Muscle layer of colon (tissue), 2 donors: ENCODE results near the gene DFFA.
A peak's percentile ranks its signal among the peaks of the same experiment; 100 is the strongest.

Experiments
- H3K27ac ChIP-seq: one replicate; pipeline ENCODE4 v1.7.0; 2013; ENCODE audit warnings: low read depth, mild to moderate bottlenecking, low read length, moderate library complexity
- H3K27me3 ChIP-seq, 2 donors: one replicate each; pipeline ENCODE4 v1.7.0; 2013; ENCODE audit warnings: low read length in 2 of 2, mild to moderate bottlenecking in 2 of 2; ENCODE audit not compliant: insufficient read depth in 2 of 2, control insufficient read depth in 1 of 2
- H3K36me3 ChIP-seq: one replicate; pipeline ENCODE4 v1.7.0; 2013; ENCODE audit warnings: mild to moderate bottlenecking, low read length; ENCODE audit not compliant: insufficient read depth
- H3K4me1 ChIP-seq: one replicate; pipeline ENCODE4 v1.7.0; 2013; ENCODE audit warnings: mild to moderate bottlenecking, low read length; ENCODE audit not compliant: insufficient read depth
- H3K4me3 ChIP-seq, 2 donors: one replicate each; pipeline ENCODE4 v1.7.0; 2013; ENCODE audit warnings: low read length in 2 of 2, low read depth in 1 of 2, mild to moderate bottlenecking in 1 of 2, moderate library complexity in 1 of 2
- H3K9ac ChIP-seq: one replicate; pipeline ENCODE4 v1.7.0; 2013; ENCODE audit warnings: low read length
- H3K9me3 ChIP-seq: one replicate; pipeline ENCODE4 v1.7.0; 2013; ENCODE audit warnings: mild to moderate bottlenecking, low read length
- donor health status: abdominal sarcoma.
- donor health status: Adenocarcinoma of cecum.

Gene DFFA

GRCh38 chr1:10472220-10473144 lies at the start of gene DFFA:
TSS of gene DFFA (minus strand) at chr1:10472529. CDS start at chr1:10472458, 71 bp downstream.
- Histone ChIP-seq H3K4me3 (peak within 1 kb of the TSS; percentile 66 to 92), H3K4me1 (peaks cover 21% of the 10 kb centered on the region), H3K9ac (peak within 1 kb of the TSS; percentile 75), H3K27me3 (no peaks in the 10 kb centered on the region), H3K9me3 (no peaks in the 10 kb centered on the region), H3K27ac (peak within 1 kb of the TSS; percentile 67), H3K36me3 (peaks cover 10% of the 10 kb centered on the region)

- H3K27ac ChIP-seq, result no peak overlapping the region
- H3K4me1 ChIP-seq, result peaks cover 21% of the 10 kb centered on the region
- no peaks in the 10 kb centered on the region for H3K36me3 ChIP-seq
- H3K27me3 ChIP-seq, result no peaks in the 10 kb centered on the region
- no peaks in the 10 kb centered on the region for H3K9me3 ChIP-seq
- no peak overlapping the region for H3K4me3 ChIP-seq
- H3K9ac ChIP-seq, result no peak overlapping the region
Measured at GRCh38 chr1:10521537-10522157, 49.3 kb upstream of the DFFA start.

DNA sequence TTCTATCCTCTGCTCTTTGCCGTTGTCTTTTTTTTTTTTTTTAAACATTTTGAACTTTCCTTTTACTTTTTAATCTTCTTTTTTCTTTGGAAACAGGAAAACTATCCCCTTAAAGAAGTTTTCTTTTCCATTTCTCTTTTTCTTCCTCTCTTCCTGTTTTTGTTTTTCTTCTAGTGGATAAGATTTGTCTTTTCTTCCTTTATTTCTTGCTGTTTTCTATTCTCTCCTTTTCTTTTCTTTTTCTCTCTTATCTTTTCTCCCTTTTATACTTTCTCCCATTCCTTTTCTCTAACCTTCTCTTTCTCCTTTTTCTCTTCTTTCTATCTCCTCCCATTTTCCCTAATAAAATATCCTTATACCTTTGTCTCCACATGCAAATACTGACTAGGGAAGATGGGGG lies 48.6 kb upstream of the DFFA start:
- Histone ChIP-seq H3K36me3 (no peaks in the 10 kb centered on the region), H3K9ac (no peak overlapping the region), H3K4me3 (no peak overlapping the region), H3K27me3 (no peaks in the 10 kb centered on the region), H3K27ac (no peak overlapping the region), H3K4me1 (peaks cover 21% of the 10 kb centered on the region), H3K9me3 (no peaks in the 10 kb centered on the region)

DNA sequence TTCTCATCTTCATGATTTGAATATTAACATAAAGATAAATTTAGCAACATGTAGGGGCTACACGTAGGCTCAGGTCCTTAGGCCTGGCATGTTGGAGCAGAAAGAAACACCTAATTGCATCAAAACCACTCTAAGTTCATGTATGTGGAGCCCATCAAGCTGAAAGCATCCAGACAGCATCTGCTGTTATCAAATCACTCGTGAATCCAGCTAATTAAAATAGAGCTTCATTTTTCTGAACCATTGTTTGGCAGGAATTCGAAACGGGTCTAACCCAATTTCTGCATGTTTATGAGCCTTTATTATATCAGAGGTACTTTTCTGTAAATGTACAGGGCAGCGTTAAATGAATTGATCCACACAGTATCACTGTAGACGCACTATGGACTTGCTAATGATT lies 48.2 kb upstream of the DFFA start:
- Histone ChIP-seq H3K9ac (no peak overlapping the region), H3K9me3 (no peaks in the 10 kb centered on the region), H3K4me3 (no peak overlapping the region), H3K36me3 (no peaks in the 10 kb centered on the region), H3K27ac (no peak overlapping the region), H3K4me1 (peaks cover 24% of the 10 kb centered on the region), H3K27me3 (no peaks in the 10 kb centered on the region)

GRCh38 chr1:10519016-10519417 lies 46.7 kb upstream of the DFFA start:
- peaks cover 33% of the 10 kb centered on the region for H3K4me1 ChIP-seq
- no peaks in the 10 kb centered on the region for H3K27me3 ChIP-seq
- no peaks in the 10 kb centered on the region for H3K9me3 ChIP-seq
- H3K9ac ChIP-seq, result no peak overlapping the region
- H3K4me3 ChIP-seq, result no peak overlapping the region
- H3K27ac ChIP-seq, result peak overlapping the region; percentile 37
- H3K36me3 ChIP-seq, result no peaks in the 10 kb centered on the region

- no peaks in the 10 kb centered on the region for H3K36me3 ChIP-seq
- no peak overlapping the region for H3K4me3 ChIP-seq
- no peaks in the 10 kb centered on the region for H3K9me3 ChIP-seq
- H3K27me3 ChIP-seq, result no peaks in the 10 kb centered on the region
- H3K4me1 ChIP-seq, result peaks cover 30% of the 10 kb centered on the region
- H3K9ac ChIP-seq, result no peak overlapping the region
- H3K27ac ChIP-seq, result no peak overlapping the region
Measured at GRCh38 chr1:10517677-10517982, 45.3 kb upstream of the DFFA start.

DNA sequence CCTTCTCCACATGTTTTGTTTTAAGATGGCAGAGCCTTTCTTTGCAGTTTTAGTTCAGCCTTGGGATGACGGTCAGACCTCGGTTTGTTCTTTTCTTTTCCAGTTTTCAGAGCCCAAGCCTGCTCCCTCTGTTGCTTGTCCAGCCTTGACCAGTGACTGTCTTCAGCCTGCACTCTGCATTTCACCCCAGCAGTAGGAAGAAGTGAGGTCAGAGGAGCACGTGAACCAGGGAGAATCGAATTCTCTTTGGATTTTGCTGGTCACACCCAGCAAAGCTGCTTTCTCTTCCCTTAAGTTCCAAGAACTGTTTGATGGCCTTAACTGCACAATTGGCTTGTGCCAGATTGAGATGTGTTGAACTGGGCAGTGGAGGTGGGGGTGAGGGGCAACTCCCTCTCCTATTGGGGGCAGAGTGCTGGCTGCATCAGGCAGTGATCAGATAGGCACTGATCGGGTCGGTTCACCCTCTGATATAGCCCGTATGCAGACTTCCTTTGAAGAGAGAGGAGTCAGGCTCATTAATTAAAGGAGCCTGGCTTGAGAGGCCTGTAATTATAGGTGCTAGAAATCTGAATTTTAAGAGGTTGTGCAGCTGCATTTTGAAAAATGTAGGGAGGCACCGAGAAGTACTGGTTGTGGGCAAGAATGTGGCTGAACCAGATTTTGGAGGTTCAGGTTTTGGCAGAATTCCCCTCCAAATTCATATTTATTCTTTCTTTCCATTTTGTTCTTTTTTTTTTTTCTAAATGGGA lies 44.8 kb upstream of the DFFA start:
- no peaks in the 10 kb centered on the region for H3K36me3 ChIP-seq
- H3K27ac ChIP-seq, result no peak overlapping the region
- no peak overlapping the region for H3K4me3 ChIP-seq
- H3K4me1 ChIP-seq, result peaks cover 25% of the 10 kb centered on the region
- no peaks in the 10 kb centered on the region for H3K9me3 ChIP-seq
- no peak overlapping the region for H3K9ac ChIP-seq
- H3K27me3 ChIP-seq, result no peaks in the 10 kb centered on the region

GRCh38 chr1:10515976-10516750 lies 43.8 kb upstream of the DFFA start:
- Histone ChIP-seq H3K9me3 (no peaks in the 10 kb centered on the region), H3K27me3 (no peaks in the 10 kb centered on the region), H3K4me1 (peaks cover 29% of the 10 kb centered on the region), H3K27ac (no peak overlapping the region), H3K4me3 (no peak overlapping the region), H3K9ac (no peak overlapping the region), H3K36me3 (no peaks in the 10 kb centered on the region)

GRCh38 chr1:10515301-10515975 lies 43.1 kb upstream of the DFFA start:
- Histone ChIP-seq H3K4me3 (no peak overlapping the region), H3K9ac (no peak overlapping the region), H3K36me3 (no peaks in the 10 kb centered on the region), H3K4me1 (peaks cover 35% of the 10 kb centered on the region), H3K9me3 (no peaks in the 10 kb centered on the region), H3K27me3 (no peaks in the 10 kb centered on the region), H3K27ac (no peak overlapping the region)

GRCh38 chr1:10514490-10515235 lies 42.3 kb upstream of the DFFA start:
- Histone ChIP-seq H3K9ac (no peak overlapping the region), H3K4me3 (no peak overlapping the region)

More at GRCh38 chr1:10514490-10515235, 42.3 kb upstream of the DFFA start:
- Histone ChIP-seq H3K27ac (no peak overlapping the region), H3K4me1 (peaks cover 41% of the 10 kb centered on the region), H3K9me3 (no peaks in the 10 kb centered on the region), H3K36me3 (no peaks in the 10 kb centered on the region), H3K27me3 (no peaks in the 10 kb centered on the region)
